CD4-positive, alpha-beta T cell (primary cell): ENCODE data around the gene TNK1. TPM values are rescaled to one million over a fixed set of nuclear protein-coding genes. Genes with fewer than 3 reads are reported as not detected.

Source experiments
- ATAC-seq: fragments of 200-7000 bp; cut with Tn5 transposase; one replicate; pipeline ENCODE4 v1.10.0; 2022; ENCODE audit warnings: mild to moderate bottlenecking; ENCODE audit not compliant: poor library complexity
- CTCF ChIA-PET: fragments of 350-600 bp; sonication (Branson Sonifier 250); formaldehyde crosslinking; loops from one replicate; lab custom pipeline; 2021; ENCODE audit warnings: antibody characterized with exemption, inconsistent platforms; lab: Charles Lee
- POLR2A ChIA-PET: fragments of 350-600 bp; sonication (Branson Sonifier 250); formaldehyde crosslinking; loops from one replicate; lab custom pipeline; 2021; ENCODE audit warnings: antibody characterized with exemption, inconsistent platforms; lab: Charles Lee
- DNase-seq, 14 experiments: peaks; one replicate each; pipeline ENCODE4 v3.0.0-alpha.2; 2013 to 2020; ENCODE audit warnings: mixed read lengths in 2 of 14
- H3K27ac ChIP-seq, 2 donors: one replicate each; pipeline versions ENCODE4 v1.5.1 to v1.7.0; 2013; ENCODE audit warnings: low read length in 2 of 2, low read depth in 1 of 2, mild to moderate bottlenecking in 1 of 2
- H3K27me3 ChIP-seq, 2 experiments: 1 replicate in 1 of 2; 2 replicates in 1 of 2; pipeline versions ENCODE4 v1.6.1 to v1.7.0; 2013; ENCODE audit warnings: low read length in 2 of 2, control low read depth in 1 of 2, mild to moderate bottlenecking in 1 of 2, moderate library complexity in 1 of 2; ENCODE audit not compliant: insufficient read depth in 2 of 2, control insufficient read depth in 1 of 2
- H3K36me3 ChIP-seq: one replicate; pipeline ENCODE4 v1.6.1; 2013; ENCODE audit warnings: low read length, control low read depth; ENCODE audit not compliant: insufficient read depth
- H3K4me1 ChIP-seq: one replicate; pipeline ENCODE4 v1.6.1; 2013; ENCODE audit warnings: low read length, control low read depth; ENCODE audit not compliant: insufficient read depth
- H3K4me3 ChIP-seq: one replicate; pipeline ENCODE4 v1.5.1; 2013; ENCODE audit warnings: mild to moderate bottlenecking, low read length, moderate library complexity
- H3K9me3 ChIP-seq, 2 experiments: 1 replicate in 1 of 2; 2 replicates in 1 of 2; pipeline versions ENCODE4 v1.6.1 to v1.7.0; 2013; ENCODE audit warnings: low read length in 2 of 2, mild to moderate bottlenecking in 2 of 2, control low read depth in 1 of 2, moderate library complexity in 1 of 2; ENCODE audit not compliant: control insufficient read depth in 1 of 2, insufficient read depth in 1 of 2
- H3K27ac Mint-ChIP-seq: one replicate; pipeline ENCODE4 v1.8.0; 2020; ENCODE audit warnings: mixed read lengths
- H3K27me3 Mint-ChIP-seq: one replicate; pipeline ENCODE4 v1.8.0; 2021; ENCODE audit warnings: mixed read lengths
- H3K36me3 Mint-ChIP-seq: one replicate; pipeline ENCODE4 v1.8.0; 2021; ENCODE audit warnings: low read depth, mixed read lengths
- H3K4me1 Mint-ChIP-seq: one replicate; pipeline ENCODE4 v1.8.0; 2021; ENCODE audit warnings: low read depth, mixed read lengths
- H3K4me3 Mint-ChIP-seq: one replicate; pipeline ENCODE4 v1.8.0; 2020; ENCODE audit warnings: mild to moderate bottlenecking, mixed read lengths
- H3K9me3 Mint-ChIP-seq: one replicate; pipeline ENCODE4 v1.8.0; 2020; ENCODE audit warnings: mixed read lengths
- CTCF ChIP-seq: fragments of 200-600 bp; IDR thresholded peaks from one replicate; pipeline ENCODE4 v1.8.0; 2022; ENCODE audit warnings: antibody characterized with exemption, mild to moderate bottlenecking
- intact Hi-C, 2 experiments: fragments of 100-400 bp; cut with DNase I in 1 of 2; cut with micrococcal nuclease in 1 of 2; formaldehyde crosslinking; loops; one replicate each; pipeline versions ENCODE4 v1.15.1 to v1.9.0; 2023 to 2025; cut with DNase I, micrococcal nuclease
- total RNA-seq, 174 experiments: library from RNA in 2 of 174; stranded (reverse) in 2 of 174; gene quantifications; one replicate each; pipeline ENCODE4 v1.2.3 and lab custom pipeline; 2021 to 2026

The TNK1 gene
- total RNA-seq, 2 experiments from 2014 or later, result 11.0 to 12.4 TPM

- Mint-ChIP-seq H3K9me3 (no peaks in the 10 kb centered on the region), H3K36me3 (no peaks in the 10 kb centered on the region), H3K27ac (no peak within 1 kb of the TSS), H3K4me1 (no peaks in the 10 kb centered on the region), H3K27me3 (no peaks in the 10 kb centered on the region), H3K4me3 (no peak within 1 kb of the TSS)
- ChIA-PET POLR2A (interaction anchor here (1.0 kb wide), 1 partner anchor 10 kb away, joined by 3 read pairs; the partner anchor contains the start of gene TMEM102), CTCF (interaction anchor here (1.0 kb wide), 1 partner anchor 11 kb away, joined by 3 read pairs; no protein-coding TSS in a partner anchor)
- Histone ChIP-seq H3K9me3 (peaks cover 0 to 3% of the 10 kb centered on the region in 2 experiments), H3K27me3 (no peaks in the 10 kb centered on the region), H3K27ac (no peak within 1 kb of the TSS), H3K4me3 (no peak within 1 kb of the TSS), H3K36me3 (no peaks in the 10 kb centered on the region), H3K4me1 (no peaks in the 10 kb centered on the region)
- ATAC-seq (no peak), DNase-seq (no peak)
- intact Hi-C loops, result no loop called here
- TF ChIP-seq CTCF, result no peak
These were observed 44.4 kb downstream of the TNK1 start, which contains the start of gene SPEM2 for GRCh38 chr17:7425316-7425715. TSS of gene SPEM2 (plus strand) at chr17:7425616. CDS start at chr17:7425689, 73 bp downstream.

DNA sequence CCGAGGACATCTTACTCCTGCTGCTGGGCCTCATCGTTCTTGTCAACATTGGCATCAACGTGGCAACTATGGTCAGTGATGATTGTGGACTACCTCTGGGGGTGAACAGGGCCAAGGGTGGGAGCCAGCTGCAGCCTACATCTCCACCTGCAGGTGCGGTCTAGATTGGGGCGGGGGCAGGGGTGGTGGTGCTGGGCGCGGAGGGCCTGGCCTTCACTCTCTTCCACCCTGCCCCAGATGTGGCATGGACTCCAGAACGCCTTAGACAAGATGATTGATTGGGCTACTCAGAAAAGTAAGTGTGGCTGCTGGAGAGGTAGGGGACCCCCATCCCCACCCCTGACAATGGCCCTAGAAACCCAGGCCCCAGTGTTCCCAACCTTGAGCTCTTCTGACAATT, 44.9 kb downstream of the TNK1 start:
- H3K9me3 Mint-ChIP-seq, result no peaks in the 10 kb centered on the region
- H3K4me1 Mint-ChIP-seq, result no peaks in the 10 kb centered on the region
- ATAC-seq (no peak), DNase-seq (no peak)
- no peak for TF ChIP-seq CTCF
- no peaks in the 10 kb centered on the region for H3K27me3 ChIP-seq
- H3K36me3 Mint-ChIP-seq, result no peaks in the 10 kb centered on the region
- H3K27me3 Mint-ChIP-seq, result no peaks in the 10 kb centered on the region
- no peaks in the 10 kb centered on the region for H3K4me1 ChIP-seq
- CTCF ChIA-PET, result interaction anchor here (1.0 kb wide), 1 partner anchor 11 kb away, joined by 3 read pairs; no protein-coding TSS in a partner anchor
- H3K27ac ChIP-seq, result no peak overlapping the region
- H3K4me3 Mint-ChIP-seq, result no peak overlapping the region
- intact Hi-C loops, result no loop called here
- POLR2A ChIA-PET, result interaction anchor here (1.0 kb wide), 1 partner anchor 9 kb away, joined by 3 read pairs; the partner anchor contains the start of gene TMEM102
- H3K27ac Mint-ChIP-seq, result no peak overlapping the region
- peaks cover 0 to 2% of the 10 kb centered on the region in 2 experiments for H3K9me3 ChIP-seq
- H3K36me3 ChIP-seq, result no peaks in the 10 kb centered on the region
- no peak overlapping the region for H3K4me3 ChIP-seq

- Histone ChIP-seq H3K27ac (no peak overlapping the region), H3K27me3 (no peaks in the 10 kb centered on the region), H3K4me3 (no peak overlapping the region), H3K4me1 (no peaks in the 10 kb centered on the region), H3K36me3 (no peaks in the 10 kb centered on the region), H3K9me3 (no peaks in the 10 kb centered on the region)
- Mint-ChIP-seq H3K27ac (no peak overlapping the region), H3K4me3 (no peak overlapping the region), H3K9me3 (no peaks in the 10 kb centered on the region), H3K36me3 (no peaks in the 10 kb centered on the region), H3K27me3 (no peaks in the 10 kb centered on the region), H3K4me1 (no peaks in the 10 kb centered on the region)
- CTCF ChIA-PET, result no interaction called here
- POLR2A ChIA-PET, result no interaction called here
- no peak for ATAC-seq
- no peak for DNase-seq
- no peak for TF ChIP-seq CTCF
- intact Hi-C loops, result no loop called here
These were observed 45.4 kb downstream of the TNK1 start for GRCh38 chr17:7426203-7426863.
